Panc1 (cell line): ENCODE data around the gene MISP3.

Experiments
- CTCF ChIP-seq: fragments of 450-650 bp; IDR thresholded peaks from 2 replicates; pipeline ENCODE4 v1.5.1; 2017; ENCODE audit warnings: mild to moderate bottlenecking
- POLR2AphosphoS5 ChIP-seq: IDR thresholded peaks from 2 replicates; pipeline ENCODE4 v1.6.1; 2012; ENCODE audit warnings: mild to moderate bottlenecking, low read depth, low read length, moderate library complexity
- REST ChIP-seq, 2 experiments: IDR thresholded peaks; 2 replicates each; pipeline ENCODE4 v1.6.1; 2011 to 2012; ENCODE audit warnings: low read depth in 2 of 2, control low read depth in 1 of 2, low read length in 1 of 2, mild to moderate bottlenecking in 1 of 2, moderate library complexity in 1 of 2; ENCODE audit not compliant: insufficient read depth in 1 of 2
- SIN3A ChIP-seq: IDR thresholded peaks from 2 replicates; pipeline ENCODE4 v1.6.1; 2012; ENCODE audit warnings: low read depth, mild to moderate bottlenecking, low read length, moderate library complexity, borderline replicate concordance; ENCODE audit not compliant: insufficient read depth
- TCF7L2 ChIP-seq: IDR thresholded peaks from 2 replicates; pipeline ENCODE4 v1.6.1; 2011; ENCODE audit warnings: mild to moderate bottlenecking, low read depth, low read length, inconsistent platforms

DNA sequence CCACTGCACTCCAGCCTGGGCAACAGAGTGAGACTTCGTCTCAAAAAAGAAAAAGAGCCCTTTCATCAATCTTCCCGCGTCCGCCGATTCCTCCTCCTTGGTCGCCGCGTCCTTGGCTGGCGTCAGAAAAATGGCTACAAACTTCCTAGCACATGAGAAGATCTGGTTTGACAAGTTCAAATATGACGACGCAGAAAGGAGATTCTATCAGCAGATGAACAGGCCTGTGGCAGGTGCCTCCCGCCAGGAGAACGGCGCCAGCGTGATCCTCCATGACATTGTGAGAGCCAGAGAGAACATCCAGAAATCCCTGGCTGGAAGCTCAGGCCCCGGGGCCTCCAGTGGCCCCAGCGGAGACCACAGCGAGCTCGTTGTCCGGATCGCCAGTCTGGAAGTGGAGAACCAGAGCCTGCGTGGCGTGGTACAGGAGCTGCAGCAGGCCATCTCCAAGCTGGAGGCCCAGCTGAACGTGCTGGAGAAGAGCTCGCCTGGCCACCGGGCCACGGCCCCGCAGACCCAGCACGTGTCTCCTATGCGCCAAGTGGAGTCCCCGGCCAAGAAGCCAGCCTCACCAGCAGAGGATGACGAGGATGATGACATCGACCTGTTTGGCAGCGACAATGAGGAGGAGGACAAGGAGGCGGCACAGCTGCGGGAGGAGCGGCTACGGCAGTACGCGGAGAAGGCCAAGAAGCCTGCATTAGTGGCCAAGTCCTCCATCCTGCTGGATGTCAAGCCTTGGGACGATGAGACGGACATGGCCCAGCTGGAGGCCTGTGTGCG lies 2.1 kb upstream of the MISP3 start:
- TF ChIP-seq POLR2AphosphoS5 (no peak), CTCF (no peak), REST (IDR thresholded peaks at IDR 0.05; ENCODE audit: insufficient read depth in 1 of 2, low read depth in 2 of 2, low read length in 1 of 2) (no peak), SIN3A (no peak), TCF7L2 (no peak)
